ENCODE data around the gene STK10. TPM values are rescaled to one million over a fixed set of nuclear protein-coding genes. Genes with fewer than 3 reads are reported as not detected.

The STK10 gene
- total and polyA plus RNA-seq, 9 of the 15 experiments (the other 6 are each of a cell fraction or from before 2014, with no cell fraction given) = 0.30 to 6.7 (median 2.4) TPM

DNA sequence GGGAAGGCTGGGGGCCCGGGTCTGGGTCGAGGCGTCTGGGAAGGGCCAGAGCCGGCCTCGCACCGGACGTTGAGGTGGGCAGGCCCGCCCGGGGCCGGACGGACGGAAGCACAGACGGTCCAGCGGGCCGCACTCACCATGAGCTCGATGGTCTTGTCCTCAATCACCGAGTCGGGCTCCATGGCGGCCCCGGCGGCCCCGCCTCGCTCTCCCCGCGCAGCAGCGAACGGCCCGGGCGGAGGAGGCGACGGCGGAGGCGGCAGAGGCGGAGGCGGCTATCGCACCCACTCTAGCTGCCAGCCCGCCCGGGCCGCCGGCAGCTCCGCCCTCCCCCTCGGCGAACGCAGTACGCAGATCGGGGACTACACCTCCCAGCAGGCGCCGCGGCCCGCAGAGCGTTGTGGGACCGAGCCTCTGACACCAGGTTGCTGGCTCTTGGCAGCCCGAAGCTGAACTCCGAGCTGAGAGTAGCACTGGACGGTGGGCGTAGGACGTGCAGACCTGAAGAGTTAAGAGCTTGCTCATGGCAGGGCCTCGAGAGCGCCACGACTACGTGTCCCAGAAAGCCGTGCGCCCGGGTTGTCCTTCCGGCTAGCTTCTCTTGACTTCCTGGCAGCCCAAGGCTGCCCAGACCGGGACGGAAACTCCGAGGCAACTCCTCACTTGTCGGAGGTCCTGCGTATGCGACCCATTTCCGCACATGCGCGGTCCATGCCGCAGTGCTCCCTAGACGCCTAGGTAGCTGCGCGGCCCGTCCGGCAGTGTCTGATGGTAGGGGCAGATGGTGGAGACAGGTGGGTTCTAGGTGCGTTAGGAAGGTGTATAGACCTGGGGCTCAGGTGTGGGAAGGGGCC is 181.5 kb downstream of the STK10 start, which contains the start of gene FBXW11 (continued):
- TF ChIP-seq MED1 (CRISPR knock-in tag; IDR thresholded peaks at IDR 0.05; ENCODE audit: borderline replicate concordance) (no peak), FOXK1 (CRISPR knock-in tag; IDR thresholded peaks at IDR 0.05; ENCODE audit: borderline replicate concordance) (no peak), CBX3 (IDR thresholded peaks at IDR 0.05; ENCODE audit: borderline replicate concordance in 1 of 2, low read length in 2 of 2) (no peak), ELF2 (CRISPR knock-in tag; IDR thresholded peaks at IDR 0.05) (peak; percentile 83), PRMT5 (CRISPR knock-in tag; IDR thresholded peaks at IDR 0.05) (no peak), ZNF551 (CRISPR knock-in tag; IDR thresholded peaks at IDR 0.05) (no peak), SP1 (CRISPR knock-in tag; IDR thresholded peaks at IDR 0.05) (peak; percentile 74), ZSCAN29 (IDR thresholded peaks at IDR 0.05) (peak; percentile 67; the same call in 1 of the 2 replicates), ZNF780A (CRISPR knock-in tag; IDR thresholded peaks at IDR 0.05) (no peak), ARID1B (IDR thresholded peaks at IDR 0.05) (no peak), CBFA2T2 (conservative IDR thresholded peaks at IDR 0.05) (no peak), SLC30A9 (CRISPR knock-in tag; IDR thresholded peaks at IDR 0.05) (no peak), MTA2 (IDR thresholded peaks at IDR 0.05; ENCODE audit: low read depth) (no peak), SUPT5H (IDR thresholded peaks at IDR 0.05) (peak; percentile 96), RFX5 (IDR thresholded peaks at IDR 0.05; ENCODE audit: low read depth, low read length) (no peak), ZNF263 (CRISPR knock-in tag; IDR thresholded peaks at IDR 0.05; ENCODE audit: borderline replicate concordance) (peak; percentile 95), MTA3 (IDR thresholded peaks at IDR 0.05; ENCODE audit: borderline replicate concordance) (peak; percentile 88), PHB2 (IDR thresholded peaks at IDR 0.05; ENCODE audit: low read depth) (no peak), ZNF707 (CRISPR knock-in tag; conservative IDR thresholded peaks at IDR 0.05) (no peak), ETV5 (CRISPR knock-in tag; IDR thresholded peaks at IDR 0.05; ENCODE audit: low read depth) (no peak), SRSF3 (IDR thresholded peaks at IDR 0.05; ENCODE audit: insufficient read depth, low read length) (no peak), PURB (CRISPR knock-in tag; IDR thresholded peaks at IDR 0.05; ENCODE audit: low read depth) (no peak)
- TF ChIP-seq, protein P1, sequence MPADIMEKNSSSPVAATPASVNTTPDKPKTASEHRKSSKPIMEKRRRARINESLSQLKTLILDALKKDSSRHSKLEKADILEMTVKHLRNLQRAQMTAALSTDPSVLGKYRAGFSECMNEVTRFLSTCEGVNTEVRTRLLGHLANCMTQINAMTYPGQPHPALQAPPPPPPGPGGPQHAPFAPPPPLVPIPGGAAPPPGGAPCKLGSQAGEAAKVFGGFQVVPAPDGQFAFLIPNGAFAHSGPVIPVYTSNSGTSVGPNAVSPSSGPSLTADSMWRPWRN (IDR thresholded peaks at IDR 0.05; ENCODE audit: low read depth) = no peak
- TF ChIP-seq, protein P2, sequence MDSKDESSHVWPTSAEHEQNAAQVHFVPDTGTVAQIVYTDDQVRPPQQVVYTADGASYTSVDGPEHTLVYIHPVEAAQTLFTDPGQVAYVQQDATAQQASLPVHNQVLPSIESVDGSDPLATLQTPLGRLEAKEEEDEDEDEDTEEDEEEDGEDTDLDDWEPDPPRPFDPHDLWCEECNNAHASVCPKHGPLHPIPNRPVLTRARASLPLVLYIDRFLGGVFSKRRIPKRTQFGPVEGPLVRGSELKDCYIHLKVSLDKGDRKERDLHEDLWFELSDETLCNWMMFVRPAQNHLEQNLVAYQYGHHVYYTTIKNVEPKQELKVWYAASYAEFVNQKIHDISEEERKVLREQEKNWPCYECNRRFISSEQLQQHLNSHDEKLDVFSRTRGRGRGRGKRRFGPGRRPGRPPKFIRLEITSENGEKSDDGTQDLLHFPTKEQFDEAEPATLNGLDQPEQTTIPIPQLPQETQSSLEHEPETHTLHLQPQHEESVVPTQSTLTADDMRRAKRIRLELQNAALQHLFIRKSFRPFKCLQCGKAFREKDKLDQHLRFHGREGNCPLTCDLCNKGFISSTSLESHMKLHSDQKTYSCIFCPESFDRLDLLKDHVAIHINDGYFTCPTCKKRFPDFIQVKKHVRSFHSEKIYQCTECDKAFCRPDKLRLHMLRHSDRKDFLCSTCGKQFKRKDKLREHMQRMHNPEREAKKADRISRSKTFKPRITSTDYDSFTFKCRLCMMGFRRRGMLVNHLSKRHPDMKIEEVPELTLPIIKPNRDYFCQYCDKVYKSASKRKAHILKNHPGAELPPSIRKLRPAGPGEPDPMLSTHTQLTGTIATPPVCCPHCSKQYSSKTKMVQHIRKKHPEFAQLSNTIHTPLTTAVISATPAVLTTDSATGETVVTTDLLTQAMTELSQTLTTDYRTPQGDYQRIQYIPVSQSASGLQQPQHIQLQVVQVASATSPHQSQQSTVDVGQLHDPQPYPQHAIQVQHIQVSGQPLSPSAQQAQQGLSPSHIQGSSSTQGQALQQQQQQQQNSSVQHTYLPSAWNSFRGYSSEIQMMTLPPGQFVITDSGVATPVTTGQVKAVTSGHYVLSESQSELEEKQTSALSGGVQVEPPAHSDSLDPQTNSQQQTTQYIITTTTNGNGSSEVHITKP (IDR thresholded peaks at IDR 0.05; ENCODE audit: partially characterized antibody) = no peak
- TF ChIP-seq, protein P3, sequence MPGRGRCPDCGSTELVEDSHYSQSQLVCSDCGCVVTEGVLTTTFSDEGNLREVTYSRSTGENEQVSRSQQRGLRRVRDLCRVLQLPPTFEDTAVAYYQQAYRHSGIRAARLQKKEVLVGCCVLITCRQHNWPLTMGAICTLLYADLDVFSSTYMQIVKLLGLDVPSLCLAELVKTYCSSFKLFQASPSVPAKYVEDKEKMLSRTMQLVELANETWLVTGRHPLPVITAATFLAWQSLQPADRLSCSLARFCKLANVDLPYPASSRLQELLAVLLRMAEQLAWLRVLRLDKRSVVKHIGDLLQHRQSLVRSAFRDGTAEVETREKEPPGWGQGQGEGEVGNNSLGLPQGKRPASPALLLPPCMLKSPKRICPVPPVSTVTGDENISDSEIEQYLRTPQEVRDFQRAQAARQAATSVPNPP (IDR thresholded peaks at IDR 0.05; ENCODE audit: borderline replicate concordance, insufficient read depth, insufficient read length) = no peak
